HG02759 (cell line): ENCODE data around the gene NUP205.
"Not testable (repeated sequence)": the region's sequence is repeated elsewhere in the genome, so short reads cannot be mapped to it uniquely, and the experiment has no call there.

Experiments
- ATAC-seq: cut with Tn5 transposase; IDR thresholded peaks from one replicate; pipeline ENCODE4 v1.9.1; 2021; ENCODE audit warnings: mild to moderate bottlenecking, moderate library complexity; ENCODE audit not compliant: unreplicated experiment

Gene NUP205

DNA sequence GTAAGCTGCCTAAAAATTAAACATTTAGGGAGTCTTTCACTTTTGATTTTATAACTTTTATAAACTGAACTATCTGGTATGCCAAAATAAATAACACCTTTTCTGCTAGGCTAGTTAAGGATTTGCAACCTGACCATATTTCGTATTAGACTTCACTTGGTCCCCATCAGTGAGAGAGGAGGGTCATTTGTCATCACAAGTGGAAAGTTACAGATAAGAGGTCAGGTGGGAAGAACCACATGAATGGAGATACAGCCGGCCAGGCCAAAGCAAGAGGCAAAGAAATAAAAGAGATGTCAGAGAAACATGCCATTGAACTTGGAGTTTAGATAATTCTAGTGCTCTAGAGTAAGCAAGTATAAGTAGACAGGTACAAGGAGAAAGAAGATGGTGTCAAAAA, 60.1 kb downstream of the NUP205 start:
- no peak for ATAC-seq

DNA sequence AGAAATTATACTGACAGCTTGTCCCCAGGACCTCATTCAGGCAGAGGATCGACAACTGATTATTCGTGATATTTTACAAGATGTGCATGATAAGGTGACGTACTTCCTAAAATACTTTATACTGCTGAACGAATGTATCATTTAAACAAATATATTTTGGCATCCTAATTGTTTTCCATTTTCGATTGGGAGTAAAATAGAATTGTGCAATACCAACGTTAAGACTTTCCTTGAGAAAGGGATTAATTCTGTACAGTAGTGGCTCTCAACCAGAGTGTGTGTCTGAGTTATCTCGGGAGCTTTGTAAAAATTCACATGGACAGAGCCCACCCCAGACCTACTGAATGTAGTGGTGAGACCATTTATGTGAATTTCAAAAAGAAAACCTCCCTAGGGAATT, 60.8 kb downstream of the NUP205 start:
- ATAC-seq = no peak

DNA sequence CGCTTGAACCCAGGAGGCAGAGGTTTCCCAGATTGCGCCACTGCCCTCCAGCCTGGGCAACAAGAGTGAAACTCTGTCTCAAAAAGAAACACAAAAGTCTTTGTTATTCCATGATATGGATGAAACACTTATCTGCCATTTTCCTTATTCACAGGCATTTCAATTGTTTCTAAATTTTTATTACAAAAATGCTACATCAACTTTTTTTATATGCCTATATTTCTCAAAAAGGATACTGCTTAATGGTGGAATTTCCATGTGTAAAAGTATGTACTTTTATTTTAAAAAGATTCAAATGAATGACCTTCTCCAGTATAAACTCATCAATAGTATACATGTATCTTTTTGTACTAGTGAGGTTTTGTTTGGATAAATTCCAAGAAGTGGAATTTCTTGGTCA, 62.7 kb downstream of the NUP205 start:
- no peak for ATAC-seq

DNA sequence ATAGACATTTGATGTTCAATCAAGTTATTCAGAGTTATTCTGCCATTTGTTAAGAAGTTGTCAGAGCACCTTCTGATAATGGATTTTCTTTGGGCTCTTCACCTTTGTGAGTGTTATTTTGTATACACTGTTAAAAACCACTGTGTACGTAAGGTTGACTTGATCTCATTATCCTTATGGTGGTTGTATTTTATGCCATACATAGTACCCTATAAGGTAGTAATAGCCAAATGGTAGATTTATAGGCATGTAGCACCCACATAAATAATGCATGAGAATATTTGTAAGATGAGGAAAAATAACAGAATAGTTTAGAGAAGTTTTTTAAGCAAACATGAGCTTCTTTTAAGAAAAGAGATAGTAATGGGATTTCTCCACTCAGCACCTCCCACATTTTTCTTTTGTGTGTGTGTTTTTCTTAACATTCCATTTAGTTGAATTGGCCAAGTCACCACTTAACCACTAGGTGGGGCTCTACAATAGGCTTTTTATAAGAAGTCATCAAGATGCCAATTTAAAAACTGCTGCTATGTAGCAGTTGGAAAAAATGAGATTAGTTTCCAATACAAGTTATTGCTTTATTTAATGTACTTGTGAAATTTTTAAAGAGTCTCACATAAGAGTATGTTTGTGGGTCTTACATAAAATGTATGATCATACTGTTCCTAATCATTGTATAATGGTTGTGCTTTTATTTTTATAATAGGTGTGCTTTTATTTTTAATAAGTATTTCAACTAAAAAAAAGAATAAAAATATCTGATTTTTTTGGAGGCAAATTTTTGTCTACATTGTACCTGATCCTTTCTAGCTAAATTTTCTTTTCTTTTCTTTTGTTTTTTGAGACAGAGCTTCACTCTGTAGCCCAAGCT, 63.5 kb downstream of the NUP205 start:
- no peak for ATAC-seq

DNA sequence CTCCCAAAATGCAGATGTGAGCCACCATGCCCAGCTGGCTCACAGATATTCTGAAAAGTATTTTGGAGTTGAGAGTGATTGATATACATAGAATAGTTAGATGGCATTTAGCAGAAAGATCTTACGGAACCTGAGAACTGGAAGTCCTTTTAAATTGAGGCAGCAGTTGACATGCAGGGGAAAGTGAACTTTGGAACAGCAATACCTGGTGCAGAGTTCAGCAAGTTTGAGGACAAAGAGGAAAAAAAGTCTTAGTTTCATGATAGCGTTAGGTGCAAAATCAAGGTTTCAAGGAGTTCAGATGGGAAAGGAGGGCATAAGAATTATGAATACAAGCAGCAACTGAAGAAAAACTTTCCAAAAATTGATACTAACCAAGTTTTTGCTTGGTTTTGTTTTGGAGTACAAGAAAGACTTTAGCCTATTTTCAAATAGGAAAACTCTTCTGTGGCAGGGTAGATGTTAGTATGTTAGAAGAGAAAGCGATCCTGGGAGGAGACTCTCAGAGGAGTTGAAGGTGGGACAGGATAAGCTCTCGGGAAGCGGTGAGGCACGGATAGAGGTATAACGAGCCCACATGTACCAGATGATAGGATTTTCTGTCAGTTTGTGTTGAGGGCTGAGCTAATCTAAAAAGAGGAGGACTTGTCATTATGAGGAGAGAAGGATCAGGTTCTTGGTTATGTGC, 76.6 kb downstream of the NUP205 start:
- no peak for ATAC-seq

DNA sequence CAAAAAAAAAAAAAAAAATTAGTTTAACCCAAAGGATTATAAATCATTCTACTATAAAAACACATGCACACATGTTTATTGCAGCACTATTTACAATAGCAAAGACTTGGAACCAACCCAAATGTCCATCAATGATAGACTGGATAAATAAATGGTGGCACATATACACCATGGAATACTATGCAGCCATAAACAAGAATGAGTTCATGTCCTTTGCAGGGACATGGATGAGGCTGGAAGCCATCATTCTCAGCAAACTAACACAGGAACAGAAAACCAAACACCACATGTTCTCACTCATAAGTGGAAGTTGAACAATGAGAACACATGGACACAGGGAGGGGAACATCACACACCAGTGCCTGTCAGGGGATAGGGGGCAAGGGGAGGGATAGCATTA, 82.0 kb downstream of the NUP205 start:
- not testable (repeated sequence) for ATAC-seq

DNA sequence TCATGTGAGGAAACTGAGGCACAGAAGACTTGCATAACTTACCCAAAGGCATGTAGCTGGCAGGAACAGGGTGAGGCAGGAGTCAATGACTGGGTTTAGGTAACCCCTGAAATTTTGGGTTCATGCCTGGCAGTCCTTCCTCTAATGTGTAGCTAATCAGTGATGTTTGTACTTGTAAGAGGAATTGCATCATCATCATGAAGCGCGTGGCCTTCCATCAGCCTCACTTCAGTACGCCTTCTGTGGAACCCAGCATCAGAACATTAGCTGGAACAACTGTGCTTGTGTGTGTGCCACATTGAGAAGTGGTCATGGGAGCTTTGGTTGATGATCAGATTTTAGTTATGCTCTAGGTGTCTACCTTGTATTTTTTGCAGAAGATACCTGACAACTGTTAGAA, 86.4 kb downstream of the NUP205 start:
- ATAC-seq = no peak

DNA sequence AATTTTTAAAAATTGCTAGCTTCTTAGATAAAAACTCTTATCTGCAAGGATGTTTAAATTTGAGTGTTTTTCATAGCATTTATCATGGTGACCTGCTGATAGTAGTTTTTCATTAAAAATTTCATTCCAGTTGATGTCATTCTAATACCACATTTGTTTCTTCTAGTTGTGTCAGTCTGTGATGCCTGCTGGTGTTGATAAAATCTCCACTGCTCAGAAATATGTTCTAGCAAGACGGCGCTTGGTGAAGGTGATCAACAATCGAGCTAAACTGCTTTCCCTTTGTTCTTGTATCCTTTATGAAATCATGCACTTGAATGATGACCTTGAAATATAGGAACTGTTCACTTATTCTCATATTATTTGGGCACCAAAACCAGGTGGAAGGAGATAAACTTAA, 87.0 kb downstream of the NUP205 start:
- ATAC-seq = no peak

DNA sequence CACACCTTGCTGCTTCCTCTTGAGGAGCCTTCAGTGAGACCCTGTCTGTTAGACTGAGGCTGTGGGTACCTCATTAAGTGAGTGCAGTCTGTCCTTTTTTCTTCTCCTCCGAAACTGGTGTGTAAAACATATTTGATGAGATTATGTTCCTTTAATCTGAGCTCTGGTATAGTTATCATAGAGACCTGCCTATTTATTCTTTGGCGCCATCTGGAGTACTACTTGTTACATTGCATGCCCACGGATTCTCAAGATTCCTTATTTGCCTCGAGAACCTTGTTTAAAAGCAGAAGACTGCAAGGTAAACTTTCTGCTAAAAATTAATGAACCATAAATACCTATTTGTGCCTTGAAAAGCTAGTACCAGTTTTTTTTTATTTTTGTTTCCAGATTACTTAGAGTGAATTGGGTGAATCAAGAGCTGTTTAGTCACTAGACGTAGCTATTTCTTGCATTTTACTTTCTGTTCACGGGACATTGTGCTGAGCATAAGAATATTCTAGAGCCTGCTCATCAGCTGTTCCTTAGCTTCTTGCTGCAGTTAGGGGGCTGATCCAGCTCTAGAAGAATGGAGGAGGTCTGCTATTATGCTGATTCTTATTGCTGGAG, 87.7 kb downstream of the NUP205 start:
- peak; percentile 65 for ATAC-seq

DNA sequence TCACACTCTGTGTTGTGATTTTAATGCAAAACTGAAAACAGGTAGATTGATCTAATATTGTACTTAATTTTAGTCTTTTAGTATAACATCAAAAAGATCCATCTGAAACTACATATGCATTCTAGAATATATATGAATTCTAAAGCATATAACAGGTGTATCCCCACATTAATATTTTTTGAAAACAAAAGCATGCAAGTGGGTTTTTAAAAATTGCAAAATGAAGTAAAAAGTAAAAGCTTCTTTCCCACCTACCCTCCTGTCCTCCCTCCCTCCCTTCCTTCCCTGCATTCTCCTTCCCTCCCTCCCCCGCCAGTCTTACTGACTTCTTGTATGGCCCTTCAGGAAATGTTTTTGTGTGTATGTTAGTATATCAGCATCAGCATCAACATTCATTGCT, 90.0 kb downstream of the NUP205 start:
- ATAC-seq = no peak

DNA sequence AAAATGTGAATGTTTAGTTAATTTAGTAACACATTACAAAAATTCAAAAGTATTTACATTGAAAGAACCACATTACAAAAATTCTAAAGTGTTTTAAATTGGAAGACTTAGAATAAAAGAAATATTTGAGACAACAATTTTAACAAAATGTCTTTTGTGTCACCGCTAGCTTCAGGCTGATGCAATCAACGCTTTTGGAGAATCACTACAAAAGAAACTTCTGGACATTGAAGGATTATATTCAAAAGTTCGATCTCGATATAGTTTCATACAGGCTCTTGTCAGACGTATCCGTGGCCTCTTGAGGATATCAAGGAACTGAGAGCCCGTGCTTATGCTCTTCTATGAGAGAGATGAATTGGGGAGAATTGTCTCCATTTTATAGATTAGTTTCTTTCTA, 90.5 kb downstream of the NUP205 start:
- ATAC-seq = no peak

DNA sequence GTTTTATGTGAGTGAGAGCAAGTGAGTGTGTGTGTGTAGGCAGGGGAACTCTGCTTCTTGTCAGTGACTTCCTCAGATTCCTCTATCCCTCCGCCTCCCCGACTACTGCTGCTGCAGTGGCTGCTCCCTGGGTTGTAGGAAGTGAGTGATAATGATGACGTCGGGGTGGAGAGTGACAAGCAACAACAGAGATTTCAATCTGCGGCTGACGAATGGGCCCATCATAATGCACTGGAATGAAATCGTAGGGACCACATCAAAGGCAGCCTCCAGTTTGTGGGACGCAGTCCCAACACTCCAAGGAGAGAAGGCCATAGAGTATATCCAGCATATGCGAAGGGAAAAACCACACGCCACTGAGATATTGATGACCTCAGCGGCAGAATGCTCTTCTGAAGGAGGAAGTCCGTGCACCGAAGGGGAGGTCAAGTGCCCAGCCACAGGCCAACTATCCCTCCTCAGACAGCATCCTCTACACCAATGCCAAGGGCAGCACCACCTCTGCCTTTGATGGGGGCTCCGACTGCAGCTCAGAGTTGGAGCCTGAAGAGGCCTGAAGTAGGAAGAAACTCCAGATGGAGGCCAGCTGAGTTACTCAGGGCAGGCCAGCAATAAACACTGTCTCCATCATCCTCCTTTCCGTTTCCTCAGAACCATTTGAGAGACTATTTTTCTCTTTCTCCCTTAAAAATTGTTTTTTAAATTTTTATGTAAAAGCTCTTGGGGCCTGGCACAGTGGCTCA, 93.3 kb downstream of the NUP205 start:
- ATAC-seq = no peak

DNA sequence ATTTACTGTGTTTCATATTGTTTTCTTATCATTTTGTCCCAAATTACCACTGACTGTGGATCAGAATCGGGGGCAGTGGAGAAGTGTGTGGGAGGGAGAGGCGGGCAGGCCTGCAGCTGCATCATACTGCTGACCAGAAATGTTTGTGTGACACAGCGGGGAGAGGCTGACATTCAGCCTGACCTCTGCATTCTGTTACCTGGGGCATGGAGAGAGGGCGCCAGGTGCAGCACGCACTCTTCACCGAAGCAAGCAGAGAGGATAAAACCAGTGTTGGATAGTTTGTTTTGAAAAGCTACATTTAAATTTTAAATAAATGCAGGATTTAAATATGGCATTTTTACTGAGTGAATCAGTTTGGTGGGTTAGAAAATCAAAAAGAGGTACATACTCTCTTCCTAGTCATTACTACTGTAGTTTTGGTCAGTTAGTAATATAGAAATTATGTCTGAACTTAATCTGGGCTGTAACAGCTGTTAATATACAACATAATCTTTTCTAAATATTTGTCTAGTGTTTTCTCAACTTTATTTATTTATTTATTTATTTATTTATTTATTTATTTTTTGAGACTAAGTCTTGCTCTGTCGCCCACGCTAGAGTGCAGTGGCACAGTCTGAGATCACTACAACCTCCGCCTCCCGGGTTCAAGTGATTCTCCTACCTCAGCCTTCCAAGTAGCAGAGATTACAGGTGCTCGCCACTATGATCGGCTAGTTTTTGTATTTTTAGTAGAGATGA, 95.8 kb downstream of the NUP205 start:
- no peak for ATAC-seq

DNA sequence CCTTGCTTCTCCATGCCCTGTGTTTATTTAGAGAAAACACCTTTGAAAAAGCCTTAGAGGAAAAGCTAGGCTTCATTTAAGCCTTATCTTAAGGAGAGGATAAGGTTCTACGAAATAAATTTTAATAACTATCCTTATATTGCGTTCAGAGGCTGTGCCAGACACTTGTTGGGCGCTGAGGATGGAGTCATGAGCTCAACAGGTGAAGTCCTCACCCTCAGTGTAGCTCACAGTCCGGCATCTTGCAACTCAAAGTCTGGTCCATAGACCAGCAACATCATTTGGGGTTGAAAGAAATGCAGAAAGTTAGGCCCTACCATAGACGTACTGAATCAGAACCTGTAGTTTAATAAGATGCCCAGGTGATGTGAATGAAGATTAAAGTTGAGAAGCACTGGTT, 100.8 kb downstream of the NUP205 start:
- ATAC-seq = no peak

DNA sequence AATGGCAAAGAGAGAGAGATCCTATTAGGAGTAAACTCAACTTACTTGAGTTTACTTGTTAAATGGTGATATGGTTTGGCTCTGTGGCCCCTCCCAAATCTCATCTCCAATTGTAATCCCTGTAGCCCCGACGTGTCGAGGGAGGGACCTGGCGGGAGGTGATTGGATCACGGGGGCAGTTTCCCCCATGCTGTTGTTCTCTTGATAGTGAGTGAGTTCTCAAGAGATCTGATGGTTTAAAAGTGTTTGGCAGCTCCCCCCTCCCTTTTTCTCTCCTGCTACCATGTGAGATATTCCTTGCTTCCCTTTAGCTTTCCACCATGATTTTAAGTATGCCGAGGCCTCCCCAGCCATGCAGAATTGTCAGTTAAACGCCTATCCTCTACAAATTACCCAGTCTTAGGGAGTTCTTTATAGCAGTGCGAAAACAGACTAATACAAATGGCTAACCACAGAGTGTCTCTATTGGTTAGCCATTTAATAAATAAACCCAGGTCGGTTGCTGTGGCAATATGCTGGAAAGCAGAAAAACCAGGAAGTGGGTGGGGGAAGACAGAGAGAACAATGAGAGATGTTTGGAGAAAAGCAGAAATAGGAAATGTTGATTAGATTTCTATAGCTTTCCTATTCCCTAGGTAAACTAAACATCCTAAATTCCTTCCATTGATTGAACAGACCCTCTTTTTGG, 101.6 kb downstream of the NUP205 start:
- ATAC-seq = no peak

DNA sequence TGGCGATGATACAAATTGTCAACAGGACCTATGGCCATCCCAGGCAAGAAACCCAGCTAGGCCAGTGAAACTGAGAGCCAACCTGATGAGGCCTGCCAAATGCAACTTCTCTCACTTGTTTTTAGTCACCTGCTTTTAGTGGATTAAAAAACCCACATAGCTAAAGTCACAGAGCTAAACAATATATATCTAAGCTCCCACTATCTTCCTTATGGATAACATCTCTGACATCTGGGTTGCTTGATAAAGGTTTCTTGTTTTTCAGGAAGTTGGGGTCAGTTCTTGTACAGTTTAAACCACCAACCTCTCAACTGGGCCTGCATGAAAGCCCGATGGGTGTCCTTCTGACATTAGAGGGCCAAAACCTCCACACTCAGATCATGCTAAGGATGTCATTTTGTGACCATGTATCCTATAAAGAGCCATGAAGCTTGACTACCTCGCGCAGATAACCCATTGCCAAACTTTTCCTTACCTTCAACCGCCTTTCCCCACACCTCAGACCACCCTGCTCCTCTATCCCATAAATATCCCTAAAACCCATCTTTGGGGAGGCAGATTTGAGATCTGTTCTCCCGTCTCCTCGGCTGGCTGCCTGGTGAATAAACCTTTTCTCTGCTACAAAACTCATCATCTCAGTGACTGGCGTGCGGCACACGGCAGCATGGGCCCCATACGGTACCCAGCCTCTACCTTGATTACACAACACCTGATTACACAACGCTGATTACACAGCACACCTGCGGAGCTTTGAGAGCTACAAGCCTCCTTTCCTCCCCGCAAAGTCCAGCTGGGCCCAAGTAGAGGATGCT, 103.8 kb downstream of the NUP205 start:
- no peak for ATAC-seq

DNA sequence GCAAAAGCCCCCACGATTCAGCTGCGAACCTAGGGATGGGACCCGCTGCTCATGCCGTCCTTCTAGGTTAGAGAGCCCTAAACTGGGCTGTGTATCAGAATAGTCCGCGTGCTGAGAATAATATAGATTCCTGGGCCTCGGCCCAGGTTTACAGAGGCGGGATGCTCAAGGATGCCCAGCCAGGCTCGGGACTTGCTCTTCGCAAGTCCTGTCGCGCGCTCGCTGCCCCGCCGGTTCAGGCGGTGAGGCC, 104.3 kb downstream of the NUP205 start:
- no peak for ATAC-seq

DNA sequence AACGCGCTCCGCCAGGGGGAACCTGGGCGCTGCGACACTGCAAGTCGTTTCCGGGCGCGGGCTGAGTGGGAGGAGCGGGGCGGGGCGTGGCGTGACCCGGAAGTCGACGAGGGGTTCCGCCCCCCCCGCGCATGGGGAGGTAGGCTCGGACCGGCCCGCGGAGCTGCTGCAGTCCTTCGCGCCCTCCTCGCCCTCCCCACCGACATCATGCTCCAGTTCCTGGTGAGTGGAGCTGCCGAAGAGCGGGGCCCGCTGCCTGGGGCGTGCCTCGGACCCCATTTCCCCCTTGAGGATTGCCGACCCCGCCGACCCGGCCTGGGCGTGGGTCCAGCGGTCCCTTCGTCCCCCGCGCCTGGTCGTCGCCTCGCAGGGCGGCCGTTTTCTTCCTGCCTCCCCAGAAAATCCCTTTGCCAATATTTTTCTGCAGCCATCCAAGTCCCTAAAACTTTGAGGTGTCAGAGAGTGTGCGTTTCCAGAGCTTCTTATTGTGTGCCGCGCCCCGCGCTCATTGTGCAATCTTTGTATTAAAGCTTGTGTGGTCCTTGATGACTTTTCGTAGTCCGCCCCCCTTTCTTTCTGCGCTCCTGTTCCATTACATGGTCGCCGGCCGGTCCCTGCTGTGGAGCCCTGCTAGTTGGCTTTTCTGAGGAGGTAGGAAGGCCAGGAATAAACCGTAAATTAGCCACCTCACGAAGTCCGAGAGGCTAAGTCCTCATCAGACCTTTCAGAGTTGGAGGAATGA, 104.8 kb downstream of the NUP205 start, which contains the start of gene STMP1:
STMP1 (plus strand) TSS at position 142 of the 742 bp plus-strand sequence.
- peak; percentile 97 for ATAC-seq
